ENCODE measurements around the gene PHYHIPL. TPM values are rescaled to one million over a fixed set of nuclear protein-coding genes. Genes with fewer than 3 reads are reported as not detected.

PHYHIPL gene
- total RNA-seq, 1 donor, result 0.10 TPM

DNA sequence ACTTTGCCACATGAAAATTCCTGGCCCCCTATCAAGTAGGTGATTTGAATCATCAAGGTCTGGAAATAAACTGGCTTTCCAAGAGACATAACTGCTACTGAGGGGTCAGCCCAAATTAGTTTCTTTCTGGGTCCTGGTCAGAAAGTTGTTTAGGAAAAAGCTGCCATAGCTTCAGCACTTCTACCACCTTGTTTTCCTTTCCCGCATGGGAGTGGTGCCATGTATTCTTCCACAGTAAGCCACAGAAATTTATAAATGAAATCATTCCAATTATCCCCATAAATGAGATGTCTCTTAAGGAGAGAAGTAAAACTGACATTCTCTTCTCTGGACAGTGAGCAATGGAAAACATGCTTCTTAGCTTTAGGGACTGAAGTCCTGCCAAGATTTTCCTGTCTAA lies 80.8 kb downstream of the PHYHIPL start:
- H3K9me3 ChIP-seq (ENCODE audit: low read depth, low read length), result no peaks in the 10 kb centered on the region
- no peak overlapping the region for H3K4me3 ChIP-seq (ENCODE audit: low read length)
- no peaks in the 10 kb centered on the region for H3K27me3 ChIP-seq (ENCODE audit: insufficient read depth, low read length)
- H3K4me1 ChIP-seq (ENCODE audit: insufficient read depth, low read length), result no peaks in the 10 kb centered on the region

DNA sequence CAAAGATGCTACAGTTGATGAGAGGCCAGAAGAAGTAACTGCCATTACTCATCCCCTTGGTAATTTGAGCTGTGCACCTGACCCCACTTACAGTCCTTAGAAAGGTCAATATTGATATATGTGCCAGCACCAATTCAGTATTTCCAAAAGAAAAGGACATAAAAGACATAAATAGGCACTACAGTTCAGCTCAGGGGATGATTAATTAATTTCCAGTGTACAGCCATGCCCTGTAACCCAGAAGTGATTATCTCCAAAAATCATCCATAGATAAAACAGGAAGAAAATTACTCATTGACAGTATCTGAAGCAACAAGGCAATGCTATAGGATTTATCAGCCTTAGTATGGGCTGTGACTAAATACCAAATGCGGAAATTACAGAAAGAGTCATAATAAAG lies 82.4 kb downstream of the PHYHIPL start:
- Histone ChIP-seq H3K9me3 (ENCODE audit: low read depth, low read length) (no peaks in the 10 kb centered on the region), H3K4me1 (ENCODE audit: insufficient read depth, low read length) (no peaks in the 10 kb centered on the region), H3K4me3 (ENCODE audit: low read length) (no peak overlapping the region), H3K27me3 (ENCODE audit: insufficient read depth, low read length) (no peaks in the 10 kb centered on the region)

- H3K9me3 ChIP-seq (ENCODE audit: low read depth, low read length), result no peaks in the 10 kb centered on the region
- no peak overlapping the region for H3K4me3 ChIP-seq (ENCODE audit: low read length)
- no peaks in the 10 kb centered on the region for H3K4me1 ChIP-seq (ENCODE audit: insufficient read depth, low read length)
- H3K27me3 ChIP-seq (ENCODE audit: insufficient read depth, low read length), result no peaks in the 10 kb centered on the region
Observed at GRCh38 chr10:59265141-59265540, 88.7 kb downstream of the PHYHIPL start.

- Histone ChIP-seq H3K4me3 (ENCODE audit: low read length) (no peak overlapping the region), H3K9me3 (ENCODE audit: low read depth, low read length) (no peaks in the 10 kb centered on the region), H3K27me3 (ENCODE audit: insufficient read depth, low read length) (no peaks in the 10 kb centered on the region), H3K4me1 (ENCODE audit: insufficient read depth, low read length) (no peaks in the 10 kb centered on the region)
Observed at GRCh38 chr10:59266321-59266720, 89.9 kb downstream of the PHYHIPL start.

DNA sequence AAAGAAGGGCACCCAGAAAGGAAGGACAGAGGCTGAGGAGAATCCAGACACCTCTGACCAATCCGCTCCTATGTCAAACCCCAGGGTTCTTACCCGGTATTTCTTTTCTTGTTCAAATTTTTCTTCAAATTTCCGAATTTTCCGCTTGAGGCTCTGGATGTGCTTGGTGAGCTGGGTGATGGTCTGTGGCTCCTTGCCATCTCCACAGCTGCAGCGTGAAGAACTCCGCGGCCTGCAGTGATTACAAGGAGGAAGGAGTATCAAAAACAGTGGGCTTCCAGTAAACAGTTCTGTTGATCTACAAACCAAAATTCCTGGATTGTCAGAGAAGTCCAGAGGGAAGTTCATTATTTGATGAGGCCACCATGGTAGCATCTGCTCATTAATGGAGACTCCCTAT lies 92.0 kb downstream of the PHYHIPL start:
- no peaks in the 10 kb centered on the region for H3K4me1 ChIP-seq (ENCODE audit: insufficient read depth, low read length)
- no peaks in the 10 kb centered on the region for H3K27me3 ChIP-seq (ENCODE audit: insufficient read depth, low read length)
- no peak overlapping the region for H3K4me3 ChIP-seq (ENCODE audit: low read length)
- no peaks in the 10 kb centered on the region for H3K9me3 ChIP-seq (ENCODE audit: low read depth, low read length)

DNA sequence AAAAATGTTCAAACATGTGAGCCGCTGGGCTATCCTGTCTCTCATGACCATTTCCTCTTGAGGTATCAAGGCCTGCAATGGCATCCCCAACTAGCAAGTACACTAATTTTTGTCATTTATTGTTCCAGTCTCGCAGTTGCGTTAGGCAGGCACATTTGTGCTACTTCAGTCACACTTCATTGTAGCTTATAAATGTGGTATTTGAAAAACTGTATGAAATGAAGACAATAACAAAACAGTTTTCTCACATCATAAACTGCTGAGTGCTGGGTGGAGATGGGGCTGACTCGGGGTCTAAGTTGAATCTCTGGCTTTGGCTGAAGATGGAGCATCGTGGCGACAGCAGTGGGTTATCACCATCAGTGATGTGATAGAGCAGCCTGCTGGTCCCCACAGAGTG lies 93.2 kb downstream of the PHYHIPL start:
- Histone ChIP-seq H3K9me3 (ENCODE audit: low read depth, low read length) (no peaks in the 10 kb centered on the region), H3K27me3 (ENCODE audit: insufficient read depth, low read length) (no peaks in the 10 kb centered on the region), H3K4me1 (ENCODE audit: insufficient read depth, low read length) (no peaks in the 10 kb centered on the region), H3K4me3 (ENCODE audit: low read length) (no peak overlapping the region)

DNA sequence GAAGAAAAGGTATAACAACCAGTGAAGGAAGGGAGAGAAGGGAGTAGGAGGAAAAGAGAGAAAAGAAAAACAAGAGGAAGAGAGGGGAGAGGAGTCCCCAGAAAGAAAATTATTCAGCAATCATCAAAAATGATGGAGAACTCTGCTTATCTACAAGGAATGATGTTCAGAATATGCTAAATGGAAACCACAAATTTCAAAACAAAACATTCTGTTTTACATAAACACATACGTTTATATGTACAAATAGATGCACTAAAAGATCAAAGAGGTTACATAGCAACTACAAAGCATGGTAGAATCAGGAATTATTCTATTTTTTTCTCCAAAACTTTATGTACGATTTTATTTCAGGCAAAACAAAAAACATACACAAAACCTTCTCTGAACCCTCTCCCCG lies 94.0 kb downstream of the PHYHIPL start:
- H3K27me3 ChIP-seq (ENCODE audit: insufficient read depth, low read length), result no peaks in the 10 kb centered on the region
- no peak overlapping the region for H3K4me3 ChIP-seq (ENCODE audit: low read length)
- H3K4me1 ChIP-seq (ENCODE audit: insufficient read depth, low read length), result no peaks in the 10 kb centered on the region
- no peaks in the 10 kb centered on the region for H3K9me3 ChIP-seq (ENCODE audit: low read depth, low read length)

GRCh38 chr10:59271160-59271559 lies 94.7 kb downstream of the PHYHIPL start:
- H3K27me3 ChIP-seq (ENCODE audit: insufficient read depth, low read length), result no peaks in the 10 kb centered on the region
- no peaks in the 10 kb centered on the region for H3K4me1 ChIP-seq (ENCODE audit: insufficient read depth, low read length)
- no peak overlapping the region for H3K4me3 ChIP-seq (ENCODE audit: low read length)
- H3K9me3 ChIP-seq (ENCODE audit: low read depth, low read length), result no peaks in the 10 kb centered on the region

DNA sequence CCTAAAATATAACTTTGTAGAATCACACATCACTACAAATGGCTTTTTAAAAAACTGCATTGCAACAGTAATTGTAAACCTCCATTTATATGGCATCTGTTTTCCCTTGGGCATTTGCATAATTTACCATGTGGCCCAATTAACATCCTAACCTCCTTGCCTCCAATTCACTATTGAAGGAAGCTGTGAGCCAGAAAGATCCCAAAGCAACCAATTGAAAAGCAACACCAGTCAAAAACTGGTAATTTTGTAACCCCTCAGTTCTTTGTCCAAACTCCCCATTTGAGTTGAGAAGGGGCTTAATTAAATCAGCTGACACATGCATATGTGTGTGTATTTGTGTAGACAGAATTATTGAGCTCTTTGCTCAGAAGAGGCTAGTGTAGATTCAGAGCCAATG lies 95.6 kb downstream of the PHYHIPL start:
- H3K4me1 ChIP-seq (ENCODE audit: insufficient read depth, low read length), result no peaks in the 10 kb centered on the region
- no peaks in the 10 kb centered on the region for H3K27me3 ChIP-seq (ENCODE audit: insufficient read depth, low read length)
- H3K9me3 ChIP-seq (ENCODE audit: low read depth, low read length), result no peaks in the 10 kb centered on the region
- no peak overlapping the region for H3K4me3 ChIP-seq (ENCODE audit: low read length)

- Histone ChIP-seq H3K4me3 (ENCODE audit: low read length) (no peak overlapping the region), H3K9me3 (ENCODE audit: low read depth, low read length) (no peaks in the 10 kb centered on the region), H3K27me3 (ENCODE audit: insufficient read depth, low read length) (no peaks in the 10 kb centered on the region), H3K4me1 (ENCODE audit: insufficient read depth, low read length) (no peaks in the 10 kb centered on the region)
Observed at GRCh38 chr10:59273445-59273844, 97.0 kb downstream of the PHYHIPL start.

GRCh38 chr10:59276133-59276532 lies 99.7 kb downstream of the PHYHIPL start:
- H3K27me3 ChIP-seq (ENCODE audit: insufficient read depth, low read length), result no peaks in the 10 kb centered on the region
- no peak overlapping the region for H3K4me3 ChIP-seq (ENCODE audit: low read length)
- no peaks in the 10 kb centered on the region for H3K4me1 ChIP-seq (ENCODE audit: insufficient read depth, low read length)
- H3K9me3 ChIP-seq (ENCODE audit: low read depth, low read length), result no peaks in the 10 kb centered on the region

- Histone ChIP-seq H3K4me1 (ENCODE audit: insufficient read depth, low read length) (no peaks in the 10 kb centered on the region), H3K27me3 (ENCODE audit: insufficient read depth, low read length) (no peaks in the 10 kb centered on the region), H3K4me3 (ENCODE audit: low read length) (no peak overlapping the region), H3K9me3 (ENCODE audit: low read depth, low read length) (no peaks in the 10 kb centered on the region)
Observed at GRCh38 chr10:59276919-59277318, 100.5 kb downstream of the PHYHIPL start.

DNA sequence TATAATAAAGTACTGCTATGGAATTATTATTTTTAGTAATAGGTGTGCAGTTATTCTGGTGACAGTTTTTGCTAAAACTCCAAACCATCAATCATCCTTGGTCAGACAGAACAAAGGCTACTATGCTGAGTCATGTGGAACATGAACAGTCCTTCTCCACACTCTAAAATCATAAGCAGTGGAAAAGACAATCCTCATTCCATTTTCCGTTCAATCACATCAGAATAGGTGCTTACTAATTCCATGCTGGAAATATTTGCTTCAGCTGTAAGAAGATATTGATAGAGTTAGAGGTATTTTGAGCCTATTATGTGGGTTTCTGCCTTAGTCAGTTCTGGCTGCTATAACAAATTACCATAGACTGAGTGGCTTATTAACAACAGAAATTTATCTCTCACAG lies 103.0 kb downstream of the PHYHIPL start:
- H3K4me3 ChIP-seq (ENCODE audit: low read length), result no peak overlapping the region
- no peaks in the 10 kb centered on the region for H3K4me1 ChIP-seq (ENCODE audit: insufficient read depth, low read length)
- H3K9me3 ChIP-seq (ENCODE audit: low read depth, low read length), result no peaks in the 10 kb centered on the region
- H3K27me3 ChIP-seq (ENCODE audit: insufficient read depth, low read length), result no peaks in the 10 kb centered on the region

DNA sequence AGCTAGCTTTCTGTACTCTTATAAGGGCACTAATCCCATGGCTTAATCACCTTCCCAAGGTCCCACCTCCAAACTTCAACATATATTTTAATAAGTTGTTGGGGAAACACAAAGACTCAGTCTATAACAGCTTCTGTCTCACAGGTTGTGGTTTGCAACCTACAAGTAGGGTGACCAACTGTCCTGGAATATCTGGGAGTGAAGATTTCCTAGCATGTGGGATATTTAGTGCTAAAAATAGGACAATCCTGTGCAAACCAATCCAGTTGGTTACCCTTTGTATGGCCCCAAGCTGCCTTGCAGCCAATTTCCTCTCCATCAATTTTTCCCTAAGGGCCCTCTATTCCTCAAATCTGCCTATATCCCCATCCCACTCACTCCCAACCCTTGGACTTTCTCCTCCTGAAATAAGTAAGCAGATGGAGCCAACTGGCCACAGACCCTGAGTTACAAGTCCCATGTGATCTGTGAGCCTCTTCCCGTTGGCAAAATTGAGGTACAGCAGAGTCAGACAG lies 103.6 kb downstream of the PHYHIPL start:
- no peaks in the 10 kb centered on the region for H3K9me3 ChIP-seq (ENCODE audit: low read depth, low read length)
- H3K4me1 ChIP-seq (ENCODE audit: insufficient read depth, low read length), result no peaks in the 10 kb centered on the region
- H3K27me3 ChIP-seq (ENCODE audit: insufficient read depth, low read length), result no peaks in the 10 kb centered on the region
- H3K4me3 ChIP-seq (ENCODE audit: low read length), result no peak overlapping the region

DNA sequence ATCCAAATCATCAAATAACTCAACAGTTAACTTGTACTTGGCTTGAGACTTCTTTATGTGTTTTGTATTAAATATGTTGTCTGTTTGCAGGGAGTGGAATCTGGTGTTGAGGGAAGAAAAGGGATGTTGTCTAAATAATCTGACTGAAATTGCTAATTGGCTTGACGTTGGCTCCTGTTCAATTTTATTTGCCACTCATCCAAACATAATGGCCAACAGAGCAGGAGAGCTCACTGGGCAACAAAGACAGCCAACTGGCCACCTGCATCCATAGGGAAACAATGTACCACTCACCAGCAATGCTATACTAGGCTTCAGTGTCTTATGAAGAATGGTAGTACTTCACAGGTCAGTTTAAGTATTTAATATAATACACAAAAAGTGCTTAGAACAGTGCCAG lies 105.4 kb downstream of the PHYHIPL start:
- no peak overlapping the region for H3K4me3 ChIP-seq (ENCODE audit: low read length)
- H3K4me1 ChIP-seq (ENCODE audit: insufficient read depth, low read length), result no peaks in the 10 kb centered on the region
- no peaks in the 10 kb centered on the region for H3K27me3 ChIP-seq (ENCODE audit: insufficient read depth, low read length)
- H3K9me3 ChIP-seq (ENCODE audit: low read depth, low read length), result no peaks in the 10 kb centered on the region

GRCh38 chr10:59283456-59284091 lies 107.1 kb downstream of the PHYHIPL start:
- no peaks in the 10 kb centered on the region for H3K4me1 ChIP-seq (ENCODE audit: insufficient read depth, low read length)
- no peak overlapping the region for H3K4me3 ChIP-seq (ENCODE audit: low read length)
- no peaks in the 10 kb centered on the region for H3K27me3 ChIP-seq (ENCODE audit: insufficient read depth, low read length)
- H3K9me3 ChIP-seq (ENCODE audit: low read depth, low read length), result no peaks in the 10 kb centered on the region

All from mononuclear cell (primary cell).